CD14-positive monocyte (primary cell): Measurements from ENCODE around the gene POU5F2. TPM values are rescaled to one million over a fixed set of nuclear protein-coding genes. Genes with fewer than 3 reads are reported as not detected.

ENCODE experiments used
- DNase-seq, 3 donors: peaks; one replicate each; pipeline ENCODE4 v3.0.0-alpha.2; 2011 to 2022
- H2AFZ ChIP-seq: 2 replicates; pipeline ENCODE4 v1.6.0; 2012; ENCODE audit warnings: mild to moderate bottlenecking, low read depth, low read length, inconsistent platforms; ENCODE audit not compliant: insufficient read depth, poor library complexity, severe bottlenecking
- H3K27ac ChIP-seq, 2 donors: 1 replicate in 1 of 2; 2 replicates in 1 of 2; pipeline ENCODE4 v1.5.1; 2012 to 2013; ENCODE audit warnings: low read length in 2 of 2, control low read depth in 1 of 2, inconsistent platforms in 1 of 2, low read depth in 1 of 2, mild to moderate bottlenecking in 1 of 2
- H3K27me3 ChIP-seq, 2 donors: one replicate each; pipeline versions ENCODE4 v1.6.0 to v1.6.1; 2011 to 2013; ENCODE audit warnings: low read length in 2 of 2; ENCODE audit not compliant: control insufficient read depth in 2 of 2, insufficient read depth in 2 of 2
- H3K36me3 ChIP-seq, 2 donors: replicated peaks in 1 of 2; 1 replicate in 1 of 2; 2 replicates in 1 of 2; pipeline versions ENCODE4 v1.5.1 to v1.6.1; 2012 to 2013; ENCODE audit warnings: low read length in 2 of 2, control low read depth in 1 of 2, inconsistent platforms in 1 of 2, mild to moderate bottlenecking in 1 of 2; ENCODE audit not compliant: insufficient read depth in 2 of 2, control insufficient read depth in 1 of 2
- H3K4me1 ChIP-seq, 2 donors: 1 replicate in 1 of 2; 2 replicates in 1 of 2; pipeline versions ENCODE4 v1.5.1 to v1.6.1; 2012 to 2013; ENCODE audit warnings: low read length in 2 of 2, control low read depth in 1 of 2, inconsistent platforms in 1 of 2, mild to moderate bottlenecking in 1 of 2, moderate library complexity in 1 of 2; ENCODE audit not compliant: insufficient read depth in 2 of 2, control insufficient read depth in 1 of 2
- H3K4me2 ChIP-seq: replicated peaks from 2 replicates; pipeline ENCODE3; 2012; ENCODE audit warnings: low read length, moderate library complexity, mild to moderate bottlenecking; ENCODE audit not compliant: poor library complexity, severe bottlenecking; ENCODE audit errors: extremely low read depth
- H3K4me3 ChIP-seq, 3 experiments: fragments of 200-600 bp in 1 of 3; sonication (generic) in 1 of 3; replicated peaks in 1 of 3; 1 replicate in 2 of 3; 2 replicates in 1 of 3; pipeline ENCODE4 v1.5.1; 2011 to 2013; ENCODE audit warnings: low read length in 3 of 3, mild to moderate bottlenecking in 3 of 3, control low read depth in 2 of 3, low read depth in 2 of 3, inconsistent platforms in 1 of 3, moderate library complexity in 1 of 3
- H3K79me2 ChIP-seq: 2 replicates; pipeline ENCODE4 v1.6.0; 2012; ENCODE audit warnings: mild to moderate bottlenecking, control low read depth, inconsistent platforms, low read length, moderate library complexity; ENCODE audit not compliant: insufficient read depth
- H3K9ac ChIP-seq: 2 replicates; pipeline ENCODE4 v1.6.0; 2017; ENCODE audit warnings: low read length, mild to moderate bottlenecking; ENCODE audit not compliant: insufficient read depth, poor library complexity, severe bottlenecking
- H3K9me3 ChIP-seq, 2 donors: replicated peaks in 1 of 2; 1 replicate in 1 of 2; 2 replicates in 1 of 2; pipeline versions ENCODE4 v1.5.1 to v1.6.1; 2012 to 2013; ENCODE audit warnings: low read length in 2 of 2, control low read depth in 1 of 2; ENCODE audit not compliant: control insufficient read depth in 1 of 2, insufficient read depth in 1 of 2
- H4K20me1 ChIP-seq: 2 replicates; pipeline ENCODE4 v1.6.0; 2012; ENCODE audit warnings: mild to moderate bottlenecking, low read length, control low read depth, moderate library complexity; ENCODE audit not compliant: insufficient read depth
- H3K27ac Mint-ChIP-seq, 7 donors: one replicate each; pipeline ENCODE4 v1.8.0; 2020; ENCODE audit warnings: mild to moderate bottlenecking in 7 of 7, mixed read lengths in 7 of 7, moderate library complexity in 6 of 7, inconsistent platforms in 2 of 7
- H3K27me3 Mint-ChIP-seq, 3 donors: one replicate each; pipeline ENCODE4 v1.8.0; 2021 to 2022; ENCODE audit warnings: low read depth in 3 of 3, mild to moderate bottlenecking in 3 of 3, mixed read lengths in 3 of 3, moderate library complexity in 3 of 3, inconsistent platforms in 1 of 3
- H3K36me3 Mint-ChIP-seq, 2 donors: one replicate each; pipeline ENCODE4 v1.8.0; 2020; ENCODE audit warnings: mixed read lengths in 2 of 2, inconsistent platforms in 1 of 2, mild to moderate bottlenecking in 1 of 2
- H3K4me1 Mint-ChIP-seq: one replicate; pipeline ENCODE4 v1.8.0; 2020; ENCODE audit warnings: mild to moderate bottlenecking, mixed read lengths
- H3K4me3 Mint-ChIP-seq, 2 donors: one replicate each; pipeline ENCODE4 v1.8.0; 2020; ENCODE audit warnings: mild to moderate bottlenecking in 2 of 2, mixed read lengths in 2 of 2, moderate library complexity in 1 of 2
- H3K9me3 Mint-ChIP-seq, 7 donors: one replicate each; pipeline ENCODE4 v1.8.0; 2020 to 2022; ENCODE audit warnings: mixed read lengths in 7 of 7, mild to moderate bottlenecking in 6 of 7, moderate library complexity in 6 of 7, inconsistent platforms in 2 of 7
- WGBS: methylation state at CpG from one replicate; pipeline ENCODE4 v1.1.5; 2013; ENCODE audit warnings: missing lambda C conversion rate; ENCODE audit not compliant: insufficient coverage; 5-methylcytosine and 5-hydroxymethylcytosine counted together
- intact Hi-C, 2 donors: fragments of 100-400 bp; cut with micrococcal nuclease; formaldehyde crosslinking; loops; one replicate each; pipeline versions ENCODE4 v1.15.0 to v1.15.1; 2023
- polyA plus RNA-seq, 3 donors: library from polyadenylated mRNA; depleted of rRNA in 1 of 3; unstranded in 2 of 3; stranded (reverse) in 1 of 3; fragments of 300-500 nt in 2 of 3; fragments of >200 nt in 1 of 3; fragmentation: Illumina TruSeq in 2 of 3; gene quantifications; 1 replicate in 2 of 3; 2 replicates in 1 of 3; pipeline ENCODE4 v1.2.3, GENCODE V29; 2012 to 2021
- TF ChIP-seq, protein P1 (sequence below): fragments of 200-600 bp; IDR thresholded peaks from one replicate; pipeline ENCODE4 v1.8.0; 2022; ENCODE audit warnings: antibody characterized with exemption, mild to moderate bottlenecking

POU5F2 gene
- polyA plus RNA-seq, 3 donors, result 0.04 to 0.05 TPM; not detected in 1

GRCh38 chr5:93777620-93778019 lies 36.2 kb upstream of the POU5F2 start:
- peaks cover 26 to 35% of the 10 kb centered on the region in 2 donors for H3K36me3 Mint-ChIP-seq

GRCh38 chr5:93756372-93756771 lies 15.0 kb upstream of the POU5F2 start:
- H3K79me2 ChIP-seq, result no peaks in the 10 kb centered on the region
- DNase-seq, result no peak
- Mint-ChIP-seq H3K36me3 (peaks cover 6 to 10% of the 10 kb centered on the region in 2 donors), H3K4me1 (no peaks in the 10 kb centered on the region), H3K4me3 (no peak overlapping the region), H3K9me3 (peaks cover 17 to 26% (median 23%) of the 10 kb centered on the region in 7 donors), H3K27me3 (peaks cover 0 to 6% (median 2%) of the 10 kb centered on the region in 3 donors), H3K27ac (peak overlapping the region in 2 of 7 donors; percentile 9 to 30)
- no peak overlapping the region for H3K4me3 ChIP-seq
- H3K9ac ChIP-seq, result no peak overlapping the region
- no peak overlapping the region for H3K4me2 ChIP-seq
- no peaks in the 10 kb centered on the region for H3K27me3 ChIP-seq
- no peak overlapping the region for H2AFZ ChIP-seq
- H3K4me1 ChIP-seq, result no peaks in the 10 kb centered on the region
- H3K9me3 ChIP-seq, result peaks cover 5 to 16% of the 10 kb centered on the region in 2 donors
- TF ChIP-seq, protein P1, sequence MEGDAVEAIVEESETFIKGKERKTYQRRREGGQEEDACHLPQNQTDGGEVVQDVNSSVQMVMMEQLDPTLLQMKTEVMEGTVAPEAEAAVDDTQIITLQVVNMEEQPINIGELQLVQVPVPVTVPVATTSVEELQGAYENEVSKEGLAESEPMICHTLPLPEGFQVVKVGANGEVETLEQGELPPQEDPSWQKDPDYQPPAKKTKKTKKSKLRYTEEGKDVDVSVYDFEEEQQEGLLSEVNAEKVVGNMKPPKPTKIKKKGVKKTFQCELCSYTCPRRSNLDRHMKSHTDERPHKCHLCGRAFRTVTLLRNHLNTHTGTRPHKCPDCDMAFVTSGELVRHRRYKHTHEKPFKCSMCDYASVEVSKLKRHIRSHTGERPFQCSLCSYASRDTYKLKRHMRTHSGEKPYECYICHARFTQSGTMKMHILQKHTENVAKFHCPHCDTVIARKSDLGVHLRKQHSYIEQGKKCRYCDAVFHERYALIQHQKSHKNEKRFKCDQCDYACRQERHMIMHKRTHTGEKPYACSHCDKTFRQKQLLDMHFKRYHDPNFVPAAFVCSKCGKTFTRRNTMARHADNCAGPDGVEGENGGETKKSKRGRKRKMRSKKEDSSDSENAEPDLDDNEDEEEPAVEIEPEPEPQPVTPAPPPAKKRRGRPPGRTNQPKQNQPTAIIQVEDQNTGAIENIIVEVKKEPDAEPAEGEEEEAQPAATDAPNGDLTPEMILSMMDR, result no peak
- intact Hi-C loops, result no loop called here
- no peak overlapping the region for H3K27ac ChIP-seq
- no peaks in the 10 kb centered on the region for H3K36me3 ChIP-seq
- no peaks in the 10 kb centered on the region for H4K20me1 ChIP-seq
- 100% methylated on average over 3 of the region's 5 CpGs for WGBS

More at GRCh38 chr5:93777620-93778019, 36.2 kb upstream of the POU5F2 start:
- Histone ChIP-seq H3K9me3 (no peaks in the 10 kb centered on the region), H3K4me2 (no peak overlapping the region), H2AFZ (no peak overlapping the region), H3K4me3 (no peak overlapping the region), H3K4me1 (no peaks in the 10 kb centered on the region), H4K20me1 (no peaks in the 10 kb centered on the region), H3K27ac (no peak overlapping the region), H3K9ac (no peak overlapping the region), H3K27me3 (no peaks in the 10 kb centered on the region), H3K36me3 (peaks cover 0 to 30% of the 10 kb centered on the region in 2 donors), H3K79me2 (no peaks in the 10 kb centered on the region)
- no CpG with 5 or more reads among the region's 3 CpGs for WGBS
- intact Hi-C loops, result no loop called here
- H3K4me3 Mint-ChIP-seq, result no peak overlapping the region
- peaks cover 0 to 2% (median 0%) of the 10 kb centered on the region in 7 donors for H3K9me3 Mint-ChIP-seq
- TF ChIP-seq, protein P1, result no peak
- no peaks in the 10 kb centered on the region for H3K27me3 Mint-ChIP-seq
- DNase-seq, result no peak
- no peak overlapping the region for H3K27ac Mint-ChIP-seq
- H3K4me1 Mint-ChIP-seq, result no peaks in the 10 kb centered on the region
